Brain microvascular endothelial cell (primary cell): ENCODE results near the gene GDI2.
A peak's percentile ranks its signal among the peaks of the same experiment; 100 is the strongest.

Experiments used
- DNase-seq: peaks from one replicate; pipeline ENCODE4 v3.0.0-alpha.2; 2020
- H3K27ac ChIP-seq: fragments of 250-450 bp; sonication (Bioruptor Pico); 2 replicates; pipeline ENCODE4 v1.5.1; 2020; ENCODE audit warnings: mild to moderate bottlenecking, moderate library complexity
- H3K27me3 ChIP-seq: fragments of 250-450 bp; sonication (Bioruptor Pico); replicated peaks from 2 replicates; pipeline ENCODE4 v1.5.1; 2020; ENCODE audit warnings: mild to moderate bottlenecking
- H3K36me3 ChIP-seq: fragments of 250-450 bp; sonication (Bioruptor Pico); replicated peaks from 2 replicates; pipeline ENCODE4 v1.5.1; 2020; ENCODE audit warnings: mild to moderate bottlenecking
- H3K4me3 ChIP-seq: 2 replicates; pipeline ENCODE4 v1.5.1; 2011; ENCODE audit warnings: low read depth, mild to moderate bottlenecking, control low read depth, low read length, moderate library complexity
- in situ Hi-C: cut with HindIII; loops from 2 replicates; pipeline ENCODE4 v1.10.0; 2017; ENCODE audit warnings: low sequenced_read_pairs, low pct_ligation_motif_present
- TF ChIP-seq, protein P1 (sequence below): IDR thresholded peaks from 2 replicates; pipeline ENCODE4 v1.5.1; 2011; ENCODE audit warnings: low read depth, mild to moderate bottlenecking, moderate library complexity, low read length, control low read depth, inconsistent platforms; ENCODE audit errors: missing control alignments

GDI2 gene

DNA sequence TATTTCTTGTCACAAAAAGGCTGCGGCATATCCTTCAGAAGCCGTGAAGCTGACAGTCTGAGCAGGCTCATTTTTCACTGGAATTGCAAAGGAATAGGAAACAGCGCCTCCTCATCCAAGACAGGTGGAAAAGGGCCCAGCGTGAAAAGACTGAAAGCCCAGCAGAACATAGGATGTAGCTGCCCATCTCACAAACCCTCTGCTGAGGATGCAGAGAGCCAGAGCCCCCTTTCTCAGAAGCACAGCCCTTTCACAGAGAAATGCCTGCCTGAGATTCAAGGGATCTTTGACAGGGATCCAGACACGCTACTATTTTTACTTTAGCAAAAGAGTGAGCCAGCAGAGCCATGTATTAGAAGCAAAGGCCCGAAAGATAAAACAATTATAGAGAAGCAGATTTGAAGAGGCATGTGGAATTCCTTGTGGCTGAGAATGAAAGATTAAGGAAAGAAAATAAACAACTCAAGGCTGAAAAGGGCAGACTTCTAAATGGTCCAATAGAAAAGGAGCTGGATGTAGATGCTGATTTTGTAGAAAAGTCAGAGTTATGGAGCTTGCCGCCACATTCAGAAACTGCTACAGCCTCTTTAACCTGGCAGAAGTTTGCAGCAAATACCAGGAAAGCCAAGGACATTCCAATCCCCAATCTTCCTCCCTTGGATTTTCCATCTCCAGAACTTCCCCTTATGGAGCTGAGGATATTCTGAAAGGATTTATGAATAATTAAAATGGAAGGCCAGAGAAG lies 36.9 kb downstream of the GDI2 start:
- Histone ChIP-seq H3K4me3 (no peak overlapping the region), H3K27me3 (no peaks in the 10 kb centered on the region), H3K27ac (peak overlapping the region; percentile 20), H3K36me3 (peaks cover 19% of the 10 kb centered on the region)
- DNase-seq = no peak
- in situ Hi-C loops = no loop called here
- TF ChIP-seq, protein P1, sequence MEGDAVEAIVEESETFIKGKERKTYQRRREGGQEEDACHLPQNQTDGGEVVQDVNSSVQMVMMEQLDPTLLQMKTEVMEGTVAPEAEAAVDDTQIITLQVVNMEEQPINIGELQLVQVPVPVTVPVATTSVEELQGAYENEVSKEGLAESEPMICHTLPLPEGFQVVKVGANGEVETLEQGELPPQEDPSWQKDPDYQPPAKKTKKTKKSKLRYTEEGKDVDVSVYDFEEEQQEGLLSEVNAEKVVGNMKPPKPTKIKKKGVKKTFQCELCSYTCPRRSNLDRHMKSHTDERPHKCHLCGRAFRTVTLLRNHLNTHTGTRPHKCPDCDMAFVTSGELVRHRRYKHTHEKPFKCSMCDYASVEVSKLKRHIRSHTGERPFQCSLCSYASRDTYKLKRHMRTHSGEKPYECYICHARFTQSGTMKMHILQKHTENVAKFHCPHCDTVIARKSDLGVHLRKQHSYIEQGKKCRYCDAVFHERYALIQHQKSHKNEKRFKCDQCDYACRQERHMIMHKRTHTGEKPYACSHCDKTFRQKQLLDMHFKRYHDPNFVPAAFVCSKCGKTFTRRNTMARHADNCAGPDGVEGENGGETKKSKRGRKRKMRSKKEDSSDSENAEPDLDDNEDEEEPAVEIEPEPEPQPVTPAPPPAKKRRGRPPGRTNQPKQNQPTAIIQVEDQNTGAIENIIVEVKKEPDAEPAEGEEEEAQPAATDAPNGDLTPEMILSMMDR = peak; percentile 37

DNA sequence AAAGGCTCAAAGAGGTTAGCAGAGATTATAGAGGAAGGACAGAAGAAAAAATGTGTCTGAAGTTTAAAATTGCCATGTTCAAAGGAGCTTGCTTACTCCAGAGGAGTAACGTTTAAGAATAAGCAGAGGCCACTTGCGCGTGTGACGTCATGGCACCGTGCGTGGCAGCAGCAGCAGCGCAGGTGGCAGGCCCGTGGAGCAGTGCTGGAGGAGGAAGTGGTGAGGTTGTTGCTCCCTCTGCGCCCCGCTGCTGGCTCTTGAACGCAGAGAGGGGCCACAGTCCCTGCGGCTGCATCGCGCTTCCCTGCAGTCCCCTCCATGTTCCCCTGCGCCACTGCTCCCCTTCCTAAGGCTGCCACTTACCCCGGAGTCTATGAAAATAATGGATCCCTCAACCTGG lies 37.5 kb downstream of the GDI2 start:
- Histone ChIP-seq H3K27ac (no peak overlapping the region), H3K36me3 (peaks cover 19% of the 10 kb centered on the region), H3K4me3 (no peak overlapping the region), H3K27me3 (no peaks in the 10 kb centered on the region)
- in situ Hi-C loops = no loop called here
- no peak for DNase-seq
- TF ChIP-seq, protein P1 = no peak

DNA sequence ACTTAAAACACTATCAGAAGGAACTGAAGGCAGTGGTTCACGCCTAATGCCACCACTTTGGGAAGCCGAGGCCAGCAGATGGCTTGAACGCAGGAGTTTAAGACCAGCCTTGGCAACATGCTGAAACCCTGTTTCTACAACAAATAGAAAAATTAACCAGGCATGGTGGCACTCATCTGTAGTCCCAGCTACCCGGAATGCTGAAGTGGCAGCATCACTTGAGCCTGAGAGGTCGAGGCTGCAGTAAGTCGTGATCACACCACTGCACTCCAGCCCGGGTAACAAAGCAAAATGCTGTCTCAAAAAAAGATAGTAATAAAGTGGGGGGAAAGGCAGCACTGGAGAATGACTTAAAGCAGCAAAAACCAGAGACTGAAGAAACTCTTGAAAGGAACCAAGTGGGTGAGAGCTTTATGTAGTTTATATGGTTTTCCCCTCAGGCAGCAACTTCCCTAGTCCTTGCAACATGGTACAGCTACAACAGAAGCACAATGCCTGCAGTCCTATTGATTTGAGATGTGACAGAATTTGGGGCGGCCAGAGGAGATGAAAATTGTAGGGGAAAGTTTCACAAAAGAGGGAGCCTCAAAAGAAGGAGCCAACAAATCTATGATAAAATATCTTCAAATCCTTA lies 38.1 kb downstream of the GDI2 start:
- TF ChIP-seq, protein P1 = no peak
- no peak for DNase-seq
- Histone ChIP-seq H3K27ac (no peak overlapping the region), H3K4me3 (no peak overlapping the region), H3K36me3 (peaks cover 24% of the 10 kb centered on the region), H3K27me3 (no peaks in the 10 kb centered on the region)
- in situ Hi-C loops = no loop called here

DNA sequence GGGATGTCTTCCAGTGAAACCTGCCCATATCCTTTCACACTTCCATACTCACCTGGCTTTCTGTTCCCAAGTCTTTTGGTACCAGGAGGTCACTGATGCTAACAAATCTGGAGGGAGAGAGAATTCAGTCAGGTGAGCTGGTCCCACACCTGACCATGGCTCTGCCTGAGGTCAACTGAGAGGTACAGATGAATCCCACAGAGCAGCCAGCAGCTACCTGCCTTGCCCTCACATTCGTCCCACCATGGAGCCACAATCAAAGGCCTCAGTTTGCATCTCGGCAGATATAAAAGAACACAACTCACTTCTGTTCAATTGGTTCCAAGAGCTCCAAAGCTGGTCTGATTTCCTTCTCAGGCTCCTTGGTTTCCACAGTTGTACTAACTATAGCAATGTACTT lies 47.0 kb downstream of the GDI2 start:
- Histone ChIP-seq H3K4me3 (no peak overlapping the region), H3K27ac (no peak overlapping the region), H3K27me3 (no peaks in the 10 kb centered on the region), H3K36me3 (peaks cover 73% of the 10 kb centered on the region)
- TF ChIP-seq, protein P1 = no peak
- DNase-seq = no peak
- in situ Hi-C loops = no loop called here

DNA sequence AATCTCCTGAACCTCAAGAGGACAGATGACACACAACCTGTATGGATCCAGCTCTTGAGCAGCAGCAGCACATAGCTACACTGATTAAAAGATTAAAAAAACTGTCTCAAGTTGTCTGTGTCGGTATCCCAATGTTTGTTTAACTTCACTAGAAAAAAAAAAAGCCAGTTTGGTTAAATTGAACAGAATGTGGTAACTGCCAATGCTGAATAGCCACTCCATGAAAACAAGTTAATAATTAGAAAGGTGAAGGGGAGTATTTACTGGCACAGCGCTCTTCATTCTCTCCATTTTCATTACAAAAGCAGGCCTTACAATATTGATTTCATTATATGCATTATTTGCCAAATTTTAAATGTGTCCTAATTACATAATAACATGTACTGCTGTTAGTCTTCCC lies 47.6 kb downstream of the GDI2 start:
- Histone ChIP-seq H3K27me3 (no peaks in the 10 kb centered on the region), H3K27ac (no peak overlapping the region), H3K4me3 (no peak overlapping the region), H3K36me3 (peaks cover 78% of the 10 kb centered on the region)
- TF ChIP-seq, protein P1 = no peak
- no peak for DNase-seq
- in situ Hi-C loops = no loop called here
